ENCODE data around the gene CRYBB1.
A peak's percentile ranks its signal among the peaks of the same experiment; 100 is the strongest.

Gene CRYBB1

GRCh38 chr22:26585104-26585790, 32.6 kb downstream of the CRYBB1 start:
- H3K9ac ChIP-seq (ENCODE audit: low read length), result no peak overlapping the region

DNA sequence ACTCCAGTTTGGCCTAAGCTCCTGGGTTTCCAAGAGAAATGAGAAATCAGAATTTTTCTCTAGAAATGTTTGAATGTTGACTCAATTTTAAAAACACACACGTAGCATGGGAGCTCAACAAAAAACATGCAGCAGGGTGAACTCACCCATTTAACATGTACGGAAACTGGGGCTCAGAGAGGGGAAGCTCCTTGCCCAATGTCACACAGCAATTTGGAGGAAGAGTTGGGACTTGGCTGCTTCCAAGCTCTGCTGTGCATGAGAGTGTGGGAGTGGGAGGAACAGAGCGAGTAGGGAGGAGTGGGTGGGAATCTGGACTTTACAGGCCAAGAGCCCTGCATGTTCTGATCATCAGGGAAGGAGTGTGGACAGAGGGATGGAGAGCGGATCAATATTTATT, 33.8 kb downstream of the CRYBB1 start:
- Histone ChIP-seq H3K9me3 (ENCODE audit: control insufficient read depth, low read depth, low read length) (no peaks in the 10 kb centered on the region), H3K27me3 (ENCODE audit: control insufficient read depth, insufficient read depth, low read length) (no peaks in the 10 kb centered on the region), H3K4me3 (ENCODE audit: low read length) (no peak overlapping the region), H3K4me1 (ENCODE audit: control insufficient read depth, low read depth, low read length) (peaks cover 34% of the 10 kb centered on the region), H3K36me3 (ENCODE audit: control insufficient read depth, low read depth, low read length) (peaks cover 24% of the 10 kb centered on the region), H3K9ac (ENCODE audit: low read length) (no peak overlapping the region), H3K27ac (ENCODE audit: low read length) (no peak overlapping the region)

More at GRCh38 chr22:26585104-26585790, 32.6 kb downstream of the CRYBB1 start:
- Histone ChIP-seq H3K27ac (ENCODE audit: low read length) (no peak overlapping the region), H3K9me3 (ENCODE audit: control insufficient read depth, low read depth, low read length) (no peaks in the 10 kb centered on the region), H3K27me3 (ENCODE audit: control insufficient read depth, insufficient read depth, low read length) (no peaks in the 10 kb centered on the region), H3K4me3 (ENCODE audit: low read length) (no peak overlapping the region), H3K36me3 (ENCODE audit: control insufficient read depth, low read depth, low read length) (peaks cover 24% of the 10 kb centered on the region), H3K4me1 (ENCODE audit: control insufficient read depth, low read depth, low read length) (peaks cover 25% of the 10 kb centered on the region)

DNA sequence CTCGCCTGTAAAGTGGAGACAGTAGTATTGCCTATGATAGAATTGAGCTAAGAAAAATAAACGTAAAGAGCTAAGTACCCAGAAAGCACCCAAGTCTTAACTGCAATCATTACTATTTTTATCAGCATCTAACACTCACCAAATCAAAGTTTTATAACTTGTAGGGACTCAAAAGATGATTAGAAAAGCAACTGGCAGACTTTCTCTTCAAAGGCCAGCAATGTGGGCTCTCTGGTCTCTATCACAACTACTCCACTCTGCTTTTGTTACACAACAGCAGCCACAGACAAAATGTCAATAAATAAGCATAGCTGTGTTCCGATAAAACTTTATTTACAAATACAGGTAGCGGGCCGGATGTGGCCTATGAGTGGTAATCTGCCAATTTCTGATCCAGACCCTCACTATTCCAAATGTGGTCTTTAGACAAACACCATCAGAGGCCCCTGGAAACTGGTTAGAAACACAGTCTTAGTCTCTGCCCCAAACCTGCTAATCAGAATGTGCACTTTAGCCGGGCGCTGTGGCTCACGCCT, 36.1 kb downstream of the CRYBB1 start:
- H3K9me3 ChIP-seq (ENCODE audit: control insufficient read depth, low read depth, low read length), result no peaks in the 10 kb centered on the region
- no peaks in the 10 kb centered on the region for H3K27me3 ChIP-seq (ENCODE audit: control insufficient read depth, insufficient read depth, low read length)
- H3K36me3 ChIP-seq (ENCODE audit: control insufficient read depth, low read depth, low read length), result peaks cover 18% of the 10 kb centered on the region
- H3K9ac ChIP-seq (ENCODE audit: low read length), result no peak overlapping the region
- peaks cover 33% of the 10 kb centered on the region for H3K4me1 ChIP-seq (ENCODE audit: control insufficient read depth, low read depth, low read length)
- H3K4me3 ChIP-seq (ENCODE audit: low read length), result no peak overlapping the region
- no peak overlapping the region for H3K27ac ChIP-seq (ENCODE audit: low read length)

DNA sequence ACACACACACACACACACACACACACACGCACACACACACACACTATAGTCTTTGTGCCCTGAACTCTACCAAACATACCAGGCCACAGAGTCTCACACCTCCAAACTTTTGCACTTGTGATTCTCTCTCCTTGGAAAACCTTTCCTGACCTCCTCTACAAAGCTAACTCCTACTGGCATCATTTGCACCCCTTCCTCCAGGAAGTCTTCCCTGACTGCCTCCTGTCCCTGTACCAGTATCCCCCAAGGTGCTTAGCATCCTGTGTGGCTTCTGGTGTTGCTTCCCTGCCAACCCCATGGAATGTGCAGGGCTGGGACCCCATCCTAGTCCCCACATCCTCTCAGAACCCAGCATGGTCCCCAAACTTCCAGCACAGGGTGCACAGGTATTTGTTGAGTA, 36.8 kb downstream of the CRYBB1 start:
- no peak overlapping the region for H3K27ac ChIP-seq (ENCODE audit: low read length)
- H3K27me3 ChIP-seq (ENCODE audit: control insufficient read depth, insufficient read depth, low read length), result no peaks in the 10 kb centered on the region
- no peak overlapping the region for H3K9ac ChIP-seq (ENCODE audit: low read length)
- H3K4me3 ChIP-seq (ENCODE audit: low read length), result no peak overlapping the region
- no peaks in the 10 kb centered on the region for H3K9me3 ChIP-seq (ENCODE audit: control insufficient read depth, low read depth, low read length)
- H3K4me1 ChIP-seq (ENCODE audit: control insufficient read depth, low read depth, low read length), result peaks cover 31% of the 10 kb centered on the region
- peaks cover 12% of the 10 kb centered on the region for H3K36me3 ChIP-seq (ENCODE audit: control insufficient read depth, low read depth, low read length)

DNA sequence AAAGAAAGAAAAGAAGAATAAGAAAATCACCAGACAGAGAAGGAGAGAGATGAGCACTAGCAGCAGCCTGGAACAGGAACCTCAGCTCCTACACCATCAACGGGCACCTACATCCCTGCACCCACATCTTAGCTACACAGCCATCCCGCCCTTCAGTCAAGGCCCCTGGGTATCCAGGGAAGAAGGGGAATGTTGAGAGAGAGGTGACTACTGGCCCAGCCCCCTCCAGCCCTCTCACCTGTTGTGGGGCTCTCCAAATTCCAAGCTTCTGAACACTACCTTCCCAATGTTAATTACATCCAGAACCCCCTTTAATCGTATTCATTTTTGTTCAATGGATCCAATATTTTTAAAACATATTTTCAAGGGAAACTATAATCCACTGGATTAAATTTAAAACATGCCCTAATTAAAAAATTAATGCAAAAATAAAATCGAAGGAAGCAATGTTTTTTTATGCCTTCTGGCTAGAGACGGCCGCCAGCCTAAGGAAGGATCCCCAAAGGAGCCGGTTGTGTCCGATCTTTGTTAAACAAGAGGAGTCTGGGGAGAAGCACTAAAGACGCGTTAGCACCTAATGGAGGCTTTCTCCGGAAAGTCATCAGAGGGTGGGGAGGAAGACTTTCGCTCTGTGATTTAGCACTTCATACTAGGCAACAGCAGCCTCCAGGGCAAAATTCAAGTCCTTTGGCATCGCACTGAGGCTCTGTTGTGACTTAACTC, 37.4 kb downstream of the CRYBB1 start:
- Histone ChIP-seq H3K36me3 (ENCODE audit: control insufficient read depth, low read depth, low read length) (peaks cover 12% of the 10 kb centered on the region), H3K9me3 (ENCODE audit: control insufficient read depth, low read depth, low read length) (no peaks in the 10 kb centered on the region), H3K4me3 (ENCODE audit: low read length) (peak overlapping the region; percentile 3), H3K9ac (ENCODE audit: low read length) (no peak overlapping the region), H3K4me1 (ENCODE audit: control insufficient read depth, low read depth, low read length) (peaks cover 31% of the 10 kb centered on the region), H3K27me3 (ENCODE audit: control insufficient read depth, insufficient read depth, low read length) (no peaks in the 10 kb centered on the region), H3K27ac (ENCODE audit: low read length) (no peak overlapping the region)

- H3K4me1 ChIP-seq (ENCODE audit: control insufficient read depth, low read depth, low read length), result peaks cover 27% of the 10 kb centered on the region
- no peak overlapping the region for H3K9ac ChIP-seq (ENCODE audit: low read length)
- H3K36me3 ChIP-seq (ENCODE audit: control insufficient read depth, low read depth, low read length), result peaks cover 16% of the 10 kb centered on the region
- H3K4me3 ChIP-seq (ENCODE audit: low read length), result no peak overlapping the region
- no peaks in the 10 kb centered on the region for H3K27me3 ChIP-seq (ENCODE audit: control insufficient read depth, insufficient read depth, low read length)
- no peak overlapping the region for H3K27ac ChIP-seq (ENCODE audit: low read length)
- H3K9me3 ChIP-seq (ENCODE audit: control insufficient read depth, low read depth, low read length), result no peaks in the 10 kb centered on the region
These were observed 38.4 kb downstream of the CRYBB1 start for GRCh38 chr22:26579331-26579886.

- Histone ChIP-seq H3K27me3 (ENCODE audit: control insufficient read depth, insufficient read depth, low read length) (no peaks in the 10 kb centered on the region), H3K4me1 (ENCODE audit: control insufficient read depth, low read depth, low read length) (peaks cover 38% of the 10 kb centered on the region), H3K9ac (ENCODE audit: low read length) (no peak overlapping the region), H3K9me3 (ENCODE audit: control insufficient read depth, low read depth, low read length) (no peaks in the 10 kb centered on the region), H3K4me3 (ENCODE audit: low read length) (no peak overlapping the region), H3K36me3 (ENCODE audit: control insufficient read depth, low read depth, low read length) (peaks cover 10% of the 10 kb centered on the region), H3K27ac (ENCODE audit: low read length) (no peak overlapping the region)
These were observed 40.7 kb downstream of the CRYBB1 start for GRCh38 chr22:26577081-26577480.

GRCh38 chr22:26576026-26576680, 41.7 kb downstream of the CRYBB1 start:
- Histone ChIP-seq H3K36me3 (ENCODE audit: control insufficient read depth, low read depth, low read length) (peaks cover 4% of the 10 kb centered on the region), H3K27me3 (ENCODE audit: control insufficient read depth, insufficient read depth, low read length) (no peaks in the 10 kb centered on the region), H3K4me3 (ENCODE audit: low read length) (no peak overlapping the region), H3K4me1 (ENCODE audit: control insufficient read depth, low read depth, low read length) (peaks cover 39% of the 10 kb centered on the region), H3K27ac (ENCODE audit: low read length) (no peak overlapping the region), H3K9ac (ENCODE audit: low read length) (no peak overlapping the region), H3K9me3 (ENCODE audit: control insufficient read depth, low read depth, low read length) (no peaks in the 10 kb centered on the region)

- peaks cover 4% of the 10 kb centered on the region for H3K36me3 ChIP-seq (ENCODE audit: control insufficient read depth, low read depth, low read length)
- no peaks in the 10 kb centered on the region for H3K27me3 ChIP-seq (ENCODE audit: control insufficient read depth, insufficient read depth, low read length)
- H3K4me1 ChIP-seq (ENCODE audit: control insufficient read depth, low read depth, low read length), result peaks cover 30% of the 10 kb centered on the region
- no peak overlapping the region for H3K27ac ChIP-seq (ENCODE audit: low read length)
- H3K9me3 ChIP-seq (ENCODE audit: control insufficient read depth, low read depth, low read length), result no peaks in the 10 kb centered on the region
- H3K4me3 ChIP-seq (ENCODE audit: low read length), result no peak overlapping the region
- H3K9ac ChIP-seq (ENCODE audit: low read length), result no peak overlapping the region
These were observed 43.7 kb downstream of the CRYBB1 start for GRCh38 chr22:26574001-26574723.

DNA sequence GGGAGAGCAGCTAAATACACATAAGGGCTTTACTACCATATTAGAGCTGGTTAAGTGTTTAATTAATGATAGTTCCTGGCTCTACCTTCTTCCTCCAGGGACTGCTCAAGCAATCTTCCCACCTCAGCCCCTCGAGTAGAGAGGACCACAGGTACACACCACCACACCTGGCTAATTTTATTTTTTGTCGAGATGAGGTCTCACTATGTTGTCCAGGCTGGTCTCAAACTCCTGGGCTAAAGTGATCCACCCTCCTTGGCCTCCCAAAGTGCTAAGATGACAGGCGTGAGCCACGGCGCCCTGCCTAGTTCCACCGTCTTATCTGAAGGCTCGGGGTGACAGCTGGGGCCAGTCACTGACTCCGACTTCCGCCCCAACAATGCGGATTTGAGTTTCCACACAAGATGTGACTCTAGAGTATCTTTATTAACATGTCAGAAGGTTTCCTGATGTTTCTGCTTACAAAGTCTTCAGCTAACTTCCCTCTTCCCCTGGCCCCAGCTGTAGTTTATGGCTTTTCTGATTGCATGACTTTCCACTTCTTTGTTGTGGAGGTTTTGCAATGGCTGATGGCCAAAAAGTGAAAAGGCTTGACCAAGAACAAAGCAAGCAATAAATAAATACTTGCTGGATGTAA, 44.7 kb downstream of the CRYBB1 start:
- Histone ChIP-seq H3K27me3 (ENCODE audit: control insufficient read depth, insufficient read depth, low read length) (no peaks in the 10 kb centered on the region), H3K27ac (ENCODE audit: low read length) (no peak overlapping the region), H3K36me3 (ENCODE audit: control insufficient read depth, low read depth, low read length) (peaks cover 4% of the 10 kb centered on the region), H3K9me3 (ENCODE audit: control insufficient read depth, low read depth, low read length) (no peaks in the 10 kb centered on the region), H3K4me1 (ENCODE audit: control insufficient read depth, low read depth, low read length) (peaks cover 32% of the 10 kb centered on the region), H3K9ac (ENCODE audit: low read length) (no peak overlapping the region), H3K4me3 (ENCODE audit: low read length) (no peak overlapping the region)
